GM18861 (cell line): ENCODE data around the gene COQ8A.
"Not testable (repeated sequence)": the region's sequence is repeated elsewhere in the genome, so short reads cannot be mapped to it uniquely, and the experiment has no call there.

Experiments used
- ATAC-seq: cut with Tn5 transposase; IDR thresholded peaks from one replicate; pipeline ENCODE4 v1.9.1; 2021; ENCODE audit not compliant: unreplicated experiment

Gene COQ8A

GRCh38 chr1:226983247-226983991 is 43.3 kb downstream of the COQ8A start:
- no peak for ATAC-seq

DNA sequence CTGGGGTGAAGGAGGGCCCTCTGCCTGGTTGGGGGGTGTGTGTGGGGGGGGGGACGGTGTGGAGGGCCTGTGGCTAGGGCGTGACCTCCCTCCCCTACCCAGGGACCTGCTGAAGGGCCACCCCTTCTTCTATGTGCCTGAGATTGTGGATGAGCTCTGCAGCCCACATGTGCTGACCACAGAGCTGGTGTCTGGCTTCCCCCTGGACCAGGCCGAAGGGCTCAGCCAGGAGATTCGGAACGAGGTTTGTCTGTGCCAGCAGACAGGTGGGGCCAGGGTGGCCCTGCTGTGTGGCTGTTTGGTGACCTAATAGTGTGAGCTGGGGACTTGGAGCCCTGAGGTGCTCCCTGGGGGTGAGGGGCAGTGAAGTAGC is 43.9 kb downstream of the COQ8A start:
- no peak for ATAC-seq

- ATAC-seq, result no peak
Measured at GRCh38 chr1:226984521-226985238, 44.6 kb downstream of the COQ8A start.

DNA sequence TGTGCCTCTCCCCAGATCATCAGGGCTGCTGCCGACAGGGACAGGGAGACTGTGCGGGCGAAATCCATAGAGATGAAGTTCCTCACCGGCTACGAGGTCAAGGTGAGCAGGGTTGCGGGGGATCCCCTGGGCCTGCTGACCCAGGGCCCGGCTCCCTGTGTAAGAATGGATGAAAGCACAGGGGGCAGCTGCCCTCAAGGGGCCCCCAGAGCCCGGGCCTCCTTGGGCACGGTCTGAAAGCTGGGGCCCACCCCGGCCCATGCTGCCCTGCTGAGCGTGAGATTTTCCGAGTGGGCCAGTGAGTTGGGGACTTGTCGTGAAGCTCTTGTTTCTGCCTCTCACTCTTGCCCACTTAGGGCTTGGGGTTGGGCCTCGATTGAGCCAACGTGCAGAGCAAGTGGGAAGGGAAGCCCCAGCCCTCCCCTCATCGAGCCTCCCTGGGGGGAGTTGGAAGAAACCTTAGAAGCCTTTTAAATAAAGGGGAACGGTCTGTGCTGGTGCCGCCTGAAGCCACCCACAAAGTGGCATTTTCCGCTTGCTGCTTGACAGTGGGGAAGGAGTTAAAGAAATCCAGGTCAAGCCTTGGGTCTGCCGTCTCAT is 45.2 kb downstream of the COQ8A start:
- no peak for ATAC-seq

- ATAC-seq, result no peak
Measured at GRCh38 chr1:226985839-226986463, 45.9 kb downstream of the COQ8A start.

GRCh38 chr1:226986496-226987178 is 46.5 kb downstream of the COQ8A start:
- ATAC-seq, result no peak

GRCh38 chr1:226987179-226987536 is 47.1 kb downstream of the COQ8A start:
- no peak for ATAC-seq

DNA sequence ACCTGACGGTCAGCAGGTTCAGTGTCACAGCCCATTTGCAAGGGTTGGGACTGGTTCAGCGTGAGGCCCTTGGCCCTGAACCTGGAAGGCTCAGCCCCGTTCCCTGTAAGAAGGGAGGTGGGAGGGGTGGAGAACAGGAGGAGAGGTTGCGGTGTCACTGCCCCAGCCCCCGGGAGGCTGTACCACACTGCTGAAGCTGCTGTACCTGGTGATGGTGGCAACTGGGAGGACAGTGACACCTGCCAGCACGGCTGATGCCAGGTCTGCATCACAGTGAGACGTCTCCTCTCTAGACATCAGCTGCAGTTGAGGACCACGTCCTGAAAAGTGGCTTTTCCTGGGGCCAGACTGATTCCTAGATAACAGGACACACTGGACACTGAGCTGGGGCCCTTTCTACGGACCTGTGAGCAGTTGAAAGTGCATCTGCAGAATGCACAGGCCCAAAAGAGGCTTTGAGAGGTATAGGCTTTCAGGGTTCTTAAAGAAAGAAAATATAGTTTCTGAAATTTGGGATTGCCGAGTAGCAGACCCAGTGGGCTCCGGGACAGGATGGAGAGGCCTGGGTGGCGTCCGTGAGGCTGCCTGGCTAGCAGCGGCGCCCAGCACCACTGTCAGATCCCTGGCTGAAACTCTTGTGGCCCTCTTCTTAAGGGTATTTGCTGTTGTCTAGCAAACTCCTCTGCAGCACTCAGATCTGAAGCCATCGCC is 47.7 kb downstream of the COQ8A start:
- no peak for ATAC-seq

GRCh38 chr1:226988334-226988666 is 48.2 kb downstream of the COQ8A start:
- ATAC-seq, result no peak

DNA sequence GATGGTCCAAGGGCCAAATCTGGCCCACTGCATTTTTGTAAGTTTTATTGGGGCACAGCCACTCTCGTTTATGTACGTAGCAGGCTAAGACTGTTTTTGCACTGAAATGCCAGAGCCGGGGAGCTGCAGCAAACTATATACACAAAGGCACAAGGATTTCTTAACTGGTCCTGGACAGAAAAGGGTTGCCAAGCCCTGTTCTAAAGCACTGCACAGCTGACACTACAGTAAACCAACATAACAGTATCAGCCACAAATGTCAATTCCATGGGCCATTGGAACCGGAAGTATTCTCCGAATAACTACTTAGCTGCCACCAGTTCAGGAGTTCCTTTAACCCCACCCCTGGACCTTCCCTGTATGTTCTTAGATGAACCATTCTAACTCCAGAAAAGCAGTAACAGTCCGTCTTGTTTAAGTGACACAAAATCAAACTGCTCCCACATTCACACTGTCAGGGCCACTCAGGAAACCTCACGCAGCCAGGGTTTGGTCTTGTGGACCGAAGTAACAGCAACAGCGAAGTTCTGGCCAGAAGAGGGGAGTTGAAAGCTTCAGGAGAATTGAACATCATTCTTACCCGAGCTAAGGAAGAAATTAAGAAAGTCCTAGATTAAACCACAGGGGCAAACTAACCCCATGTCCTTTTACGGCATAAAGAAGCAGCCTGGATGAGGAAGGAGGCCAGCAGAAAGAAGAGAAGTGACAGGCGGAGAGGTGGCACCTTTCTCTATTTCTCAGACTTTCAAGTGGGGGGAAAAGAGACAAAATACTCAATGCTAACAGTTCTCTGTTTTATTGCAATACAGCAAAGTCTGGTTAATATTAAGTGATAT is 49.2 kb downstream of the COQ8A start:
- no peak for ATAC-seq

GRCh38 chr1:226990133-226990716 is 50.1 kb downstream of the COQ8A start:
- ATAC-seq, result peak; percentile 78

DNA sequence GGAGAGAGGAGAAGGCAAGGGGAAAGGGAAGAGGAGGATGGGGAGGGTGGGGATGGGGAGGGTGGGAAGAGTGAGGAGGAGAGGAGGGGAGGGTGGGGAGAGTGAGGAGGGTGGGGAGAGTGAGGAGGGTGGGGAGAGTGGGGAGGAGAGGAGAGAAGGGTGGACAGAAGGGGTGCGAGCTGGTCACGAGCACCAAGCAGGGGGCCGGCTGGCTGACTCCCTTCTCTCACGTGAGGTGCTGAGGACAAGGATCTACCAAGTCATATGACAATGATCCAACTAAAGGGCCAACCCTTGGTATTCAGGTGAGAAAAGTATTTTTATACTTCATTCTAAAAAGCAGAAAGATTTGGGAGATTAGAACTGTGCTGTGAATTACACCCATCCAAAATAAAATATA is 51.8 kb downstream of the COQ8A start:
- ATAC-seq, result no peak

DNA sequence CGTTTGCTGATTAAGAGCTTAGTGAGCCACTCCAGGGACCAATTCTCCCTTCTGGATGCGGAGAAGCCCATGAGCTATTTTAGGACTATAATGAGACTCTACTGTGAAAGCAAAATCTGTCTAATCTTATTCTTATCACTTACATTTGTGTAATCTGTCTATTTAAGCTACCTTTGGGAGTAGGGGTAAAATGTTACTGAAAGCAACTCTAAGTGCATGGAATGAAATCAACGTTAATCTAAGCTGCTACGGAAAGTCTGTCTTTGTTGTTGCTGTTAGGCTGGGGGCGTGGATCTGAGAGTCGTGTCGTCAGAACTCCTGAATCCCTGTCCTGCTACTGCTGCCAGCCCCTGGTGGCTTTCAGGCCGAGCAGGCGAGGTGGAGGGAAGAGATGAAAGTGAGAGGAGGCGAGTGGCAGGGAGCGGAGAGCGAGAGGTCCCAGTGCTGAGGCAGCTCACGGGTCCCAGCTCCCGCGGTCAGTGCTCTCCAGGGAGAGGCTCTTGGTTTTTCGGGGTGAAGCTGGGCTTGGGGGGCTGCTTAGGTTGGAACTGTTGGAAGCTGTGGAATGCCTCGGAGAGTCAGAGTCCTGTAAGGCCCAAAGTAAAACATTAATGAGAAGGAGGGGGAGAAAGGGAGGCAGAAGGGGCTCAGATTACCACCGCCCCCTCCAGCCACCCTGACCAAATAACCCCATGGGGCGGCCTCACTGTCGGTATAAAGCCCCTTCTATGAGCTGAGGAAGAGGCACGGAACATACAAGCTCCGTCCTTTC is 53.9 kb downstream of the COQ8A start:
- no peak for ATAC-seq

- ATAC-seq, result no peak
Measured at GRCh38 chr1:226994586-226995364, 54.7 kb downstream of the COQ8A start.

DNA sequence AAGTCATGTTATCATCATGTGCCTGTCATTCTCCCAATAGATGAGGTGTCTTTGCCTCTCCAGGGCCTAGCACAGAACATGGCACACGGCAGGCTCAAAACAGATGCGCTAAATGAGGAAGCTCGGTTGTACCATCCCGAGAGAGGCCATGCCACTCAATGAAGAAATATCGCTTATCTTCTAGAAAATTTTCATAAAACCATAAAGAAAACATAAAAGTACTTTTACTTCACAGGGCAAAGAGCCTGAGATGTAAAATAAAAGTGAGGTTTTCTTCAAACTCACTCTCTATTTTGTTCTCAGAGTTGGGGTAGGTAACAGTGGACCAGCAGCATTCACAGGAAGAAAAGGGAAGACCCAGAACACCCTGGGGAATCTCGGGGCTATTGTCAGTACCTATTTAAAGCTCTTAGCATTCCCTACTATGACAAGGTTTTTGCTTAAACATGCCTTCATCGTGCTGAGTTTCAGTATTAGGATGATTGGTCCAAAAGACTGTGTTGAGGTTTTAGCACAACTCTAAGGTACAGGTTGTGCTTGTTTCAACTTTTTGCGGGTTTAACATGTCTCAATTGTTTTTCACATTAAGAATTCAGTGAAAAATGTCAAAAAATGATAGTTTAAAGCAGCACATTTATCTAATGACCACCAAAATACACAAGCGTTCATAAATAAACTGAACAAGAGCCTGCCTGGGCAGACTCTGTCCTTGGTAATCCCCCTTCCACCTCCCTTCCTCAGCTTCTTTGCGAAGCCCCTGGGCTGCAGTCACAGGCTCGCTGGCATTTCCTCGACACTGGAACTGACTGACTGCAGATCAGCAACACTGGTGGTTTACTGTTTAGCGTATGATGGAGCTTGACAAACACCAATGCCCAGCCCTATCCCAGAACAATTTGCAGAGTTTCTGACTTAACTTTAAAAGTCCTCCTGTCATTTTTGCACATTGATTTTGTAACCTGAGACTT is 55.6 kb downstream of the COQ8A start:
- ATAC-seq, result peak; percentile 98

GRCh38 chr1:226999579-226999978 is 59.5 kb downstream of the COQ8A start:
- ATAC-seq, result not testable (repeated sequence)

GRCh38 chr1:227002531-227003049 is 62.5 kb downstream of the COQ8A start:
- ATAC-seq, result no peak
